K562 (cell line): ENCODE results near the gene ACO2. TPM values are rescaled to one million over a fixed set of nuclear protein-coding genes. Genes with fewer than 3 reads are reported as not detected.
"Not testable (repeated sequence)": the region's sequence is repeated elsewhere in the genome, so short reads cannot be mapped to it uniquely, and the experiment has no call there.

ENCODE experiments used
- ATAC-seq: fragments of 200-7000 bp; cut with Tn5 transposase; 3 replicates; pipeline ENCODE4 v1.9.1; 2020; ENCODE audit warnings: moderate library complexity
- BruUV-seq: library from RNA; stranded (reverse); fragments of 400-500 nt; replicated peaks from 2 replicates; lab custom pipeline; 2021; lab: Mats Ljungman, UMichigan
- CTCF ChIA-PET: fragments of 300-600 bp; formaldehyde crosslinking; extraction: SDS; loops from one replicate; lab custom pipeline; 2021; ENCODE audit warnings: low intra/inter-chr PET ratio; lab: Yijun Ruan, JAX
- POLR2A ChIA-PET: fragments of 300-600, 350-650 bp; sonication (Branson Sonifier 250); formaldehyde crosslinking; extraction: SDS; loops from one replicate; lab custom pipeline; 2021; ENCODE audit warnings: antibody characterized with exemption, inconsistent platforms; lab: Yijun Ruan, JAX
- DNase-seq, 4 experiments: peaks; one replicate each; pipeline versions ENCODE4 v3.0.0 to v3.0.0-alpha.2; 2011 to 2018; ENCODE audit warnings: low spot score in 3 of 4, mixed read lengths in 3 of 4; ENCODE audit errors: extremely low read depth in 1 of 4
- FAIRE-seq: peaks from 2 replicates; lab custom pipeline; 2011; peaks lifted over from hg19 to GRCh38; lab: Jason Lieb, UNC
- H2AFZ ChIP-seq: 2 replicates; pipeline ENCODE4 v1.6.0; 2011; ENCODE audit warnings: low read depth, low read length, control low read depth, inconsistent platforms
- H3K27ac ChIP-seq: fragments of 200-600 bp; 3 replicates; pipeline ENCODE4 v1.8.0; 2011; ENCODE audit warnings: low read depth, mild to moderate bottlenecking, control low read depth, inconsistent platforms, low read length, moderate library complexity, mixed read lengths; ENCODE audit errors: extremely low read depth
- H3K27me3 ChIP-seq, 2 experiments: fragments of 300-600 bp in 1 of 2; 2 replicates in 1 of 2; 3 replicates in 1 of 2; pipeline versions ENCODE4 v1.6.0 to v1.8.0; 2011; ENCODE audit warnings: inconsistent platforms in 2 of 2, low read length in 2 of 2, mild to moderate bottlenecking in 1 of 2, mixed read lengths in 1 of 2, moderate library complexity in 1 of 2; ENCODE audit not compliant: control insufficient read depth in 2 of 2, insufficient read depth in 2 of 2
- H3K36me3 ChIP-seq: fragments of 300-600 bp; 3 replicates; pipeline ENCODE4 v1.8.0; 2011; ENCODE audit warnings: mild to moderate bottlenecking, low read length, inconsistent platforms; ENCODE audit not compliant: control insufficient read depth, insufficient read depth
- H3K4me1 ChIP-seq, 2 experiments: fragments of 200-600 bp in 1 of 2; replicated peaks in 1 of 2; 2 replicates in 1 of 2; 3 replicates in 1 of 2; pipeline versions ENCODE4 v1.5.1 to v1.8.0; 2011; ENCODE audit warnings: inconsistent platforms in 2 of 2, low read length in 2 of 2, mild to moderate bottlenecking in 1 of 2, mixed read lengths in 1 of 2, moderate library complexity in 1 of 2; ENCODE audit not compliant: control insufficient read depth in 2 of 2, insufficient read depth in 2 of 2
- H3K4me2 ChIP-seq: 2 replicates; pipeline ENCODE4 v1.6.1; 2011; ENCODE audit warnings: low read length, control low read depth, inconsistent platforms, mixed read lengths; ENCODE audit not compliant: insufficient read depth
- H3K4me3 ChIP-seq: fragments of 200-600 bp; sonication (generic), shearing (Covaris generic); 2 replicates; pipeline ENCODE4 v1.5.1; 2016; ENCODE audit warnings: control low read depth, inconsistent platforms
- H3K79me2 ChIP-seq: fragments of 200-600 bp; 3 replicates; pipeline ENCODE4 v1.8.0; 2011; ENCODE audit warnings: low read length, inconsistent platforms; ENCODE audit not compliant: control insufficient read depth, insufficient read depth
- H3K9ac ChIP-seq, 2 experiments: 2 replicates each; pipeline versions ENCODE4 v1.6.0 to v1.6.1; 2011; ENCODE audit warnings: low read depth in 2 of 2, low read length in 2 of 2, control low read depth in 1 of 2, inconsistent platforms in 1 of 2, mild to moderate bottlenecking in 1 of 2, mixed read lengths in 1 of 2; ENCODE audit not compliant: insufficient read depth in 1 of 2
- H3K9me1 ChIP-seq: one replicate; pipeline ENCODE4 v1.6.0; 2011; ENCODE audit warnings: inconsistent platforms, mild to moderate bottlenecking, low read length, moderate library complexity; ENCODE audit not compliant: control insufficient read depth, insufficient read depth
- H3K9me3 ChIP-seq: replicated peaks from 2 replicates; pipeline ENCODE4 v1.5.1; 2011; ENCODE audit warnings: low read depth, low read length, inconsistent platforms; ENCODE audit not compliant: control insufficient read depth, insufficient read depth
- H4K20me1 ChIP-seq: replicated peaks from 2 replicates; pipeline ENCODE4 v1.6.1; 2011; ENCODE audit warnings: low read length, inconsistent platforms, mixed read lengths; ENCODE audit not compliant: control insufficient read depth, insufficient read depth
- CREBBP ChIP-seq: IDR thresholded peaks from one replicate; pipeline ENCODE4 v1.6.1; 2012; ENCODE audit warnings: low read depth, mild to moderate bottlenecking, control low read depth, inconsistent platforms, low read length
- ERF ChIP-seq: fragments of 450-650 bp; formaldehyde crosslinking; IDR thresholded peaks from 2 replicates; pipeline ENCODE4 v1.4.0; 2020; ENCODE audit warnings: mild to moderate bottlenecking, mixed read lengths
- FIP1L1 ChIP-seq: fragments of 200-400 bp; formaldehyde crosslinking; IDR thresholded peaks from 2 replicates; pipeline ENCODE4 v1.6.1; 2018; ENCODE audit warnings: mild to moderate bottlenecking, low read depth, low read length; ENCODE audit not compliant: poor library complexity, severe bottlenecking
- FUS ChIP-seq: fragments of 200-400 bp; formaldehyde crosslinking; optimal IDR thresholded peaks from 2 replicates; pipeline ENCODE3; 2017; ENCODE audit warnings: low read depth, low read length
- MEIS2 ChIP-seq: fragments of 450-650 bp; IDR thresholded peaks from 2 replicates; pipeline ENCODE4 v1.6.1; 2014; ENCODE audit warnings: mild to moderate bottlenecking; ENCODE audit not compliant: partially characterized antibody
- PHB ChIP-seq: fragments of 250-450 bp; sonication (Bioruptor Pico); IDR thresholded peaks from 2 replicates; pipeline ENCODE4 v1.5.0; 2021
- ZNF445 ChIP-seq: fragments of 250-450 bp; sonication (Bioruptor Pico); IDR thresholded peaks from 2 replicates; pipeline ENCODE4 v1.4.0; 2020; ENCODE audit warnings: low read depth, mild to moderate bottlenecking, moderate library complexity
- WGBS: fragments of 100-300 bp; shearing (Covaris generic); methylation state at CpG from one replicate; pipeline ENCODE4 v1.1.6; 2016; ENCODE audit warnings: low coverage, mixed read lengths; ENCODE audit not compliant: insufficient coverage; ENCODE audit errors: missing lambda C conversion rate; 5-methylcytosine and 5-hydroxymethylcytosine counted together
- in situ Hi-C: fragments of 300-500 bp; cut with MboI; formaldehyde crosslinking; loops from 4 replicates; pipeline ENCODE4 v1.15.0; 2018; ENCODE audit warnings: inconsistent platforms, mixed read lengths
- intact Hi-C: fragments of 100-400 bp; cut with micrococcal nuclease; formaldehyde crosslinking; loops from 2 replicates; pipeline ENCODE4 v1.14.2; 2022
- polyA plus RNA-seq, 8 experiments: library from polyadenylated mRNA; depleted of rRNA in 4 of 8; stranded (reverse) in 5 of 8; unstranded in 3 of 8; fragments of >200 nt; fragmentation: Nextera tagmentation in 2 of 8; fragmentation: Illumina TruSeq in 1 of 8; extraction: Ambion mirVana in 2 of 8; extraction: Trizol in 1 of 8; gene quantifications; 2 replicates each; pipeline versions ENCODE4 v1.2.1 to v1.2.3, GENCODE V29; 2011 to 2014; ENCODE audit warnings: inconsistent platforms in 1 of 8, missing spikeins in 1 of 8
- total RNA-seq, 7 experiments: library from RNA; depleted of rRNA in 6 of 7; stranded (reverse); fragments of >200 nt in 6 of 7; fragmentation: Illumina TruSeq in 2 of 7; extraction: Trizol in 2 of 7; gene quantifications; 2 replicates each; pipeline versions ENCODE4 v1.2.1 to v1.2.3, GENCODE V29; 2011 to 2021; ENCODE audit warnings: low replicate concordance in 1 of 7
- TF ChIP-seq, protein P1 (sequence below): fragments of 450-650 bp; conservative IDR thresholded peaks from 2 replicates; pipeline ENCODE4 v1.6.1; 2016; ENCODE audit warnings: missing genetic modification characterization, low read depth, mild to moderate bottlenecking, missing compliant biosample characterization, moderate library complexity

ACO2 gene
- total and polyA plus RNA-seq, 9 of the 15 experiments (the other 6 are each of a cell fraction or from before 2014, with no cell fraction given), result 16.2 to 119 (median 43.2) TPM

DNA sequence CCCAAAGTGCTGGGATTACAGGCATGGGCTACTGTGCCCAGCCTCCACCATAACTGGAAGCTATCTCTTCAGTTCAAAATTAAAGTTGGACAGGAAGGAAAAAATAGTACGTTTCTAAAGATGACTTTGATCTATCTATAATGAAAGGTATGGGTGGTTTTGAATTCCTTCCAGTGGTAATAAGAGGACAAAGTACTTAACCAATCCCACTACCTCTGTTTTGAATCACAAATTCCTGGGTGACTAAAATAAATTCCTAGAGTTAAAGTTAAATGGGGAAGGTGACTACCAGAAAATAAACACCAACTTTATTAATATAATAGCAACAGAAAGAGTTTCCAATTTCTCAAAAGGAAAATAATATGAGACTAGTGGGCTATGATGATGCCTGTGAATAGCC is 9.5 kb upstream of the ACO2 start (continued):
- TF ChIP-seq MEIS2 (no peak), CREBBP (no peak), PHB (CRISPR knock-in tag) (no peak), FUS (no peak), FIP1L1 (no peak), ERF (CRISPR knock-in tag) (no peak), ZNF445 (no peak)
- TF ChIP-seq, protein P1, sequence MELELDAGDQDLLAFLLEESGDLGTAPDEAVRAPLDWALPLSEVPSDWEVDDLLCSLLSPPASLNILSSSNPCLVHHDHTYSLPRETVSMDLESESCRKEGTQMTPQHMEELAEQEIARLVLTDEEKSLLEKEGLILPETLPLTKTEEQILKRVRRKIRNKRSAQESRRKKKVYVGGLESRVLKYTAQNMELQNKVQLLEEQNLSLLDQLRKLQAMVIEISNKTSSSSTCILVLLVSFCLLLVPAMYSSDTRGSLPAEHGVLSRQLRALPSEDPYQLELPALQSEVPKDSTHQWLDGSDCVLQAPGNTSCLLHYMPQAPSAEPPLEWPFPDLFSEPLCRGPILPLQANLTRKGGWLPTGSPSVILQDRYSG (tag), result no peak

DNA sequence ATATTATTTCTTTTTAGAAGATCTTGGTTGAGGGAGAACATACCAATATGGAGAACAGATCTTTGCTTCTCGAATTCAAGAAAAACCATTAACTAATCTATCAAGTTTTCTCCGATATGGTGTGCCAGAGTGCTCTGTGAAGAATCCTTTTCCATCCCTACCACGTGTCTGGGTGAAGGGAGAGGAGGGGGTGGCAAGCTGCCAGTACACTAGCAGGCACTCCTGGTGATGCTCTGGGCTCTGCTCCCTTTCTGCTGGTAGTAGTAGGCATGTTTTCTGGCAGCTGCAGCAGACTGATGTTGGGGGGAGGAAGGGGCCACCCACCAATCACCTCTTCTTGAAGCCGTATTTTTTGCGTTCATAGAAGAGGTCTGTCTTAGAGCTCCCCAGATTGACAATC is 8.8 kb upstream of the ACO2 start:
- H3K9ac ChIP-seq, in situ Hi-C loops, BruUV-seq, CTCF ChIA-PET, H3K4me3 ChIP-seq, H3K9me1 ChIP-seq, H3K27me3 ChIP-seq, ATAC-seq, H3K27ac ChIP-seq, H2AFZ ChIP-seq, FAIRE-seq, H4K20me1 ChIP-seq, H3K4me1 ChIP-seq, H3K4me2 ChIP-seq, DNase-seq, H3K79me2 ChIP-seq, H3K9me3 ChIP-seq: not testable (repeated sequence)
- POLR2A ChIA-PET, result interaction anchor here (0.6 to 2.3 kb wide), 5 partner anchors 9 to 93 kb away, joined by 4 to 13 read pairs (median 4); partner anchors contain the start of genes ACO2, PHF5A and TOB2
- H3K36me3 ChIP-seq, result peaks cover 58% of the 10 kb centered on the region
- WGBS, result 83% methylated on average over 3 of the region's 5 CpGs
- intact Hi-C loops, result loop anchor here (10.0 kb wide), 1 partner anchor 175 kb away; the partner anchor contains the start of gene RANGAP1
